Mononuclear cell (primary cell): ENCODE results near the gene SNCAIP. TPM values are rescaled to one million over a fixed set of nuclear protein-coding genes. Genes with fewer than 3 reads are reported as not detected.

ENCODE experiments used
- total RNA-seq: library from RNA; depleted of rRNA; stranded (reverse); fragments of >200 nt; gene quantifications from one replicate; pipeline ENCODE4 v1.2.3, GENCODE V29; 2012

The SNCAIP gene
- total RNA-seq, 1 donor: not detected

Other genes with a start within 250 kb of the SNCAIP start
- gene LOX, start 234.0 kb upstream of the SNCAIP start, total RNA-seq: 0.42 TPM
- gene ZNF474, start 182.7 kb upstream of the SNCAIP start, total RNA-seq: 0.10 TPM